ENCODE results near the gene NPIPA5. TPM values are rescaled to one million over a fixed set of nuclear protein-coding genes. Genes with fewer than 3 reads are reported as not detected.
A peak's percentile ranks its signal among the peaks of the same experiment; 100 is the strongest.
"Not testable (repeated sequence)": the region's sequence is repeated elsewhere in the genome, so short reads cannot be mapped to it uniquely, and the experiment has no call there.

NPIPA5 gene
- total RNA-seq, 6 donors from 2014 or later: 5.2 to 17.3 (median 9.6) TPM

DNA sequence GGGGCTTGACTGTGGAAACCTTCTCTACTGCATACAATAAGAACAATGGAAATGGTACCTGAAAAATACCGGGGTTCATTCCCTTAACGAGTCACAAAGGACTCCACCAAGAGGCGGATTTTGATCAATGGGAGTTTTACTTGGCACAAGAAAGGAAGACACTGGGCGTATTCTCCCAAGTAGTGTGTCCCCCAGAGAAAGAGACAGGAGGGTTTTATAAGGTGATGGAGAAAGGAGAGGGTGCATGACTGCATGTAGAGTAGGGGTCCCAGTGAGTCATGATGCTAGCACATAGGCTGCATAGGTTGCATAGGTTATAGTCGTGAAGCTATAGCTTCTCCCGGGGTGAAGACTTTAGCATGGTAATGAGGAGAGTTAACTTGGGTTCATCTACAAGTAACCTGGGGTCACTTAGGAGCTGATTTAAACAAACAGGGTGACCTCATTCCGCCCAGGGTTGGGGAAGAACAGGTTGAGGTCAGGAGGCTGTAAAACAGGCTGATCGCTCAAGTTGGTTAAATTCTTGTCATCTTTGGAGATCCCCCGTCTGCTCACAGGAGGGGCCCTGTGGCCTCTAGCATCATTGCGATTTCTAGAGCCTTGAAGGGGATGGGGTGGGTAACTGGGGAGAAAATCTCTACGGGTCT is 19.0 kb upstream of the NPIPA5 start:
- ATAC-seq (ENCODE audit: low FRiP score in 2 of 2) (no peak), DNase-seq (no peak)
- WGBS, 2 donors: 90 to 96% methylated on average over 8 to 11 of the region's 11 CpGs
- Histone ChIP-seq H3K36me3 (no peaks in the 10 kb centered on the region), H3K4me3 (no peak overlapping the region), H3K4me1 (peaks cover 0 to 11% (median 2%) of the 10 kb centered on the region in 4 donors), H3K9me3 (no peaks in the 10 kb centered on the region), H3K27ac (no peak overlapping the region), H3K27me3 (peaks cover 0 to 6% (median 0%) of the 10 kb centered on the region in 4 donors)
- TF ChIP-seq, protein P1, sequence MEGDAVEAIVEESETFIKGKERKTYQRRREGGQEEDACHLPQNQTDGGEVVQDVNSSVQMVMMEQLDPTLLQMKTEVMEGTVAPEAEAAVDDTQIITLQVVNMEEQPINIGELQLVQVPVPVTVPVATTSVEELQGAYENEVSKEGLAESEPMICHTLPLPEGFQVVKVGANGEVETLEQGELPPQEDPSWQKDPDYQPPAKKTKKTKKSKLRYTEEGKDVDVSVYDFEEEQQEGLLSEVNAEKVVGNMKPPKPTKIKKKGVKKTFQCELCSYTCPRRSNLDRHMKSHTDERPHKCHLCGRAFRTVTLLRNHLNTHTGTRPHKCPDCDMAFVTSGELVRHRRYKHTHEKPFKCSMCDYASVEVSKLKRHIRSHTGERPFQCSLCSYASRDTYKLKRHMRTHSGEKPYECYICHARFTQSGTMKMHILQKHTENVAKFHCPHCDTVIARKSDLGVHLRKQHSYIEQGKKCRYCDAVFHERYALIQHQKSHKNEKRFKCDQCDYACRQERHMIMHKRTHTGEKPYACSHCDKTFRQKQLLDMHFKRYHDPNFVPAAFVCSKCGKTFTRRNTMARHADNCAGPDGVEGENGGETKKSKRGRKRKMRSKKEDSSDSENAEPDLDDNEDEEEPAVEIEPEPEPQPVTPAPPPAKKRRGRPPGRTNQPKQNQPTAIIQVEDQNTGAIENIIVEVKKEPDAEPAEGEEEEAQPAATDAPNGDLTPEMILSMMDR (IDR thresholded peaks at IDR 0.05): no peak
- TF ChIP-seq POLR2AphosphoS5 (IDR thresholded peaks at IDR 0.05) (no peak), EP300 (IDR thresholded peaks at IDR 0.05) (no peak), POLR2A (IDR thresholded peaks at IDR 0.05) (no peak)

DNA sequence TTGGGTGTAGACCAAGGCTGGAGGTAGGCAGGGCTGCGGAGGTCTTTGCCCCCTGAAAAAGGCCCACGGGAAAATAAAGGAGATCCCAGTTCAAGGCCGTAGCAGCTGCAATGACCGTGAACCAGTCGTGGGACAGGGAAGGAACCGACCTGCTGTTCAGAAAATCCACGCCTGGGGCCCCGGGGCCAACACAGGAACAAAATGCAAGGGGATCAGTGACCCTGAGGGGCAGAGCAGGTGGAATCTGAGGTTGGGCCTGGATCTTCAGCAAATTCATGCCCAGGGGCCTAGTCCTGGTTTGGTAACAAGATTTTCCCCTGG is 18.4 kb upstream of the NPIPA5 start:
- not testable (repeated sequence) for H3K36me3 ChIP-seq; ATAC-seq (ENCODE audit: low FRiP score in 2 of 2); DNase-seq; H3K27me3 ChIP-seq; H3K9me3 ChIP-seq; H3K27ac ChIP-seq
- Histone ChIP-seq H3K4me3 (peak overlapping the region in 3 of 4 donors; percentile 43 to 63 (median 52)), H3K4me1 (peaks cover 0 to 11% (median 2%) of the 10 kb centered on the region in 4 donors)
- WGBS, 2 donors: 87 to 89% methylated on average over 8 of the region's 8 CpGs

GRCh38 chr16:15395631-15396508 is 17.8 kb upstream of the NPIPA5 start, which contains the start of gene MPV17L:
Gene MPV17L, plus strand, starts transcription at chr16:15395754. Its CDS starts 144 bp downstream, at chr16:15395898.
- H3K27ac ChIP-seq: peak within 1 kb of the TSS in 1 of 4 donors; percentile 28
- ATAC-seq (ENCODE audit: low FRiP score in 2 of 2) (peak; percentile 49 to 89), DNase-seq (peak in 1 of 2 donors; percentile 91)
- H3K36me3 ChIP-seq, H3K9me3 ChIP-seq, H3K27me3 ChIP-seq: not testable (repeated sequence)
- H3K4me1 ChIP-seq: peaks cover 0 to 11% (median 2%) of the 10 kb centered on the region in 4 donors
- 8 to 25% methylated on average over 19 to 52 of the region's 79 CpGs for WGBS, 2 donors
- H3K4me3 ChIP-seq: peak within 1 kb of the TSS; percentile 14 to 63 (median 48)

- not testable (repeated sequence) for H3K27ac ChIP-seq; H3K36me3 ChIP-seq; DNase-seq; H3K4me3 ChIP-seq; ATAC-seq (ENCODE audit: low FRiP score in 2 of 2); H3K27me3 ChIP-seq; H3K9me3 ChIP-seq
- peaks cover 0 to 11% (median 2%) of the 10 kb centered on the region in 4 donors for H3K4me1 ChIP-seq
- WGBS, 2 donors: 87 to 98% methylated on average over 7 of the region's 8 CpGs
Observed at GRCh38 chr16:15393025-15393424, 14.9 kb upstream of the NPIPA5 start.

- not testable (repeated sequence) for H3K9me3 ChIP-seq; H3K36me3 ChIP-seq; DNase-seq; H3K4me3 ChIP-seq; ATAC-seq (ENCODE audit: low FRiP score in 2 of 2); H3K27ac ChIP-seq; H3K27me3 ChIP-seq; H3K4me1 ChIP-seq
- 62 to 64% methylated on average over 5 of the region's 5 CpGs for WGBS, 2 donors
Observed at GRCh38 chr16:15389916-15390315, 11.8 kb upstream of the NPIPA5 start.

GRCh38 chr16:15388060-15388459 is 10.0 kb upstream of the NPIPA5 start:
- not testable (repeated sequence) for H3K27me3 ChIP-seq; DNase-seq; H3K36me3 ChIP-seq; H3K27ac ChIP-seq; H3K9me3 ChIP-seq; H3K4me1 ChIP-seq; H3K4me3 ChIP-seq; ATAC-seq (ENCODE audit: low FRiP score in 2 of 2)
- whole genome bisulfite sequencing, 2 donors: 92 to 93% methylated on average over 6 of the region's 6 CpGs

GRCh38 chr16:15382810-15383209 is 4.7 kb upstream of the NPIPA5 start:
- 78 to 100% methylated on average over 1 to 3 of the region's 3 CpGs for WGBS, 2 donors

DNA sequence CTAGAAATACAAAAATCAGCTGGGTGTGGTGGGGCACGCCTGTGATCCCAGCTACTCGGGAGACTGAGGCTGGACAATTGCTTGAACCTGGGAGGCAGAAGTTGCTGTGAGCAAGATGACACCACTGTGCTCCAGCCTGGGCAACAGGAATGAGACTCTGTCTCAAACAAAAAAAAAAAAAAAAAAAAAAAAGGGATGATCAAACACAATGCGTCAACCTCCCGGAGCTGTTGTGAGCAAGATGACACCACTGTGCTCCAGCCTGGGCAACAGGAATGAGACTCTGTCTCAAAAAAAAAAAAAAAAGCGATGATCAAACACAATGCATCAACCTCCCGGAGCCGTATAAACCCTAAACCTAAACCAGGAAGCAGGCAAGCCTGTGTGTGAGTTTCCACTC is 20.6 kb downstream of the NPIPA5 start:
- 66 to 76% methylated on average over 3 to 5 of the region's 7 CpGs for WGBS, 2 donors
- not testable (repeated sequence) for H3K36me3 ChIP-seq; H3K27ac ChIP-seq; H3K4me1 ChIP-seq; H3K27me3 ChIP-seq; ATAC-seq (ENCODE audit: low FRiP score in 2 of 2); H3K4me3 ChIP-seq; H3K9me3 ChIP-seq; DNase-seq

More at GRCh38 chr16:15382810-15383209, 4.7 kb upstream of the NPIPA5 start:
- H3K9me3 ChIP-seq; ATAC-seq (ENCODE audit: low FRiP score in 2 of 2); DNase-seq; H3K4me1 ChIP-seq; H3K36me3 ChIP-seq; H3K27ac ChIP-seq; H3K27me3 ChIP-seq; H3K4me3 ChIP-seq: not testable (repeated sequence)

DNA sequence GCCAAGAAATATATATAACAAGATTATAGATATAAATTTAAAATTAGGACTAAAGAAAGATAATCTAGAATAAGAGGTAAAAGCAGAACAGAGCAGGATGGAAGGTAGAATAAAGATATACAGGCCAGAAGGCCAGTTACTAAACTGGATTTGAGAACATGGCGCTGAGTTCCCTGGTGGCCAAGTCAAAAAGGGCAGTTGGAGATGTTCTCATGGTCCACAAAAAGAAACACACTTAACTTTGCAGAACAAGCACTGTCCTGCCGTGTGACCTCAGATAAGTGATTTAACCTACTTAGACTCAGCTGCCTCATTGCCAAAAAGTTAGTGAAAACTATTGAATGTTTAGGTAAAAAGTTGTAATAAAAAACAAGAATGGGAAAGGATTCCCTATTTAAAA is 23.2 kb downstream of the NPIPA5 start:
- WGBS, 2 donors: no CpG with 5 or more reads among the region's 2 CpGs
- not testable (repeated sequence) for ATAC-seq (ENCODE audit: low FRiP score in 2 of 2)

GRCh38 chr16:15352852-15353251 is 25.2 kb downstream of the NPIPA5 start:
- H3K4me3 ChIP-seq; DNase-seq; ATAC-seq (ENCODE audit: low FRiP score in 2 of 2); H3K4me1 ChIP-seq; H3K27me3 ChIP-seq; H3K36me3 ChIP-seq; H3K27ac ChIP-seq; H3K9me3 ChIP-seq: not testable (repeated sequence)
- 61 to 73% methylated on average over 2 of the region's 3 CpGs for WGBS, 2 donors

More for the DNA sequence above, 23.2 kb downstream of the NPIPA5 start:
- H3K36me3 ChIP-seq, H3K4me3 ChIP-seq, H3K4me1 ChIP-seq, H3K27me3 ChIP-seq, H3K27ac ChIP-seq, H3K9me3 ChIP-seq, DNase-seq: not testable (repeated sequence)

DNA sequence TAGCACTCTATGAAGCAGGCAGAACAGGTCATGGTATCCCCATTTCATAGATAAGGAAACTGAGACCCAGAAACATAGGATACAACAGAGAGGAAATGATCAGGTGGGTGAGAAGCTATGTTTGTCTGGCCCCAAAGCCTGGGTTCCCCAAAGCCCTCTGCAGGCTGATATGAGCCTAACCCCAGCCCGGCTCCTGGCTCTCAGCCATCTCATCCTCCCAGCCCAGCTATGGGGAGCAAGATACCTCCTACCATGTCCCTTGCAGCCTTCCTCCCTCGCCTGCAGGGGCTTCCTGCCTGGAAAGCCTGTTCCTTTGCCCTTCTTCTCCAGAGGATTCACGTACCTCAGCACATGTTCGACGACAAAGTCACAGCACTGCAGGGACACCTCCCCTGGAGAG is 26.3 kb downstream of the NPIPA5 start:
- H3K36me3 ChIP-seq, DNase-seq, H3K4me1 ChIP-seq, H3K4me3 ChIP-seq, H3K27me3 ChIP-seq, H3K27ac ChIP-seq, H3K9me3 ChIP-seq: not testable (repeated sequence)
- ATAC-seq (ENCODE audit: low FRiP score in 2 of 2): peak in 1 of 2 donors; percentile 61
- no CpG with 5 or more reads among the region's 5 CpGs for WGBS, 2 donors
